Esophagus muscularis mucosa (tissue), 4 donors: Measurements from ENCODE around the gene PSMC5. TPM values are rescaled to one million over a fixed set of nuclear protein-coding genes. Genes with fewer than 3 reads are reported as not detected.

Source experiments
- DNase-seq: peaks from one replicate; pipeline ENCODE4 v3.0.0-alpha.2; 2017; ENCODE audit errors: extremely low spot score
- H3K27ac ChIP-seq, 4 donors: fragments of 200-600 bp; sonication (generic); replicated peaks in 1 of 4; 1 replicate in 3 of 4; 2 replicates in 1 of 4; pipeline ENCODE4 v1.5.1; 2016 to 2019; ENCODE audit warnings: mild to moderate bottlenecking in 1 of 4
- H3K27me3 ChIP-seq, 4 donors: fragments of 200-600 bp; sonication (generic); one replicate each; pipeline versions ENCODE4 v1.5.1 to v1.6.0; 2016 to 2019
- H3K36me3 ChIP-seq, 4 donors: fragments of 200-600 bp; sonication (generic); one replicate each; pipeline ENCODE4 v1.5.1; 2016 to 2019
- H3K4me1 ChIP-seq, 4 donors: fragments of 200-600 bp; sonication (generic); one replicate each; pipeline ENCODE4 v1.5.1; 2016 to 2019
- H3K4me3 ChIP-seq, 4 donors: fragments of 200-600 bp; sonication (generic); 1 replicate in 2 of 4; 2 replicates in 2 of 4; pipeline ENCODE4 v1.5.1; 2016 to 2019; ENCODE audit warnings: mild to moderate bottlenecking in 4 of 4, moderate library complexity in 1 of 4
- H3K9me3 ChIP-seq, 4 donors: fragments of 200-600 bp; sonication (generic); 1 replicate in 3 of 4; 2 replicates in 1 of 4; pipeline ENCODE4 v1.5.1; 2016 to 2019
- CTCF ChIP-seq, 3 experiments: fragments of 200-600 bp in 2 of 3; fragments of 450-650 bp in 1 of 3; sonication (generic) in 2 of 3; IDR thresholded peaks; one replicate each; pipeline ENCODE4 v1.5.1; 2017 to 2019; ENCODE audit warnings: antibody characterized with exemption in 3 of 3, mild to moderate bottlenecking in 2 of 3, moderate library complexity in 1 of 3
- EP300 ChIP-seq: sonication (generic); formaldehyde crosslinking; IDR thresholded peaks from one replicate; pipeline ENCODE4 v1.6.1; 2017; ENCODE audit warnings: antibody characterized with exemption
- POLR2A ChIP-seq: fragments of 450-650 bp; IDR thresholded peaks from one replicate; pipeline ENCODE4 v1.6.1; 2017; ENCODE audit warnings: antibody characterized with exemption, moderate library complexity, mild to moderate bottlenecking, low read depth
- POLR2AphosphoS5 ChIP-seq, 2 donors: sonication (generic); formaldehyde crosslinking; IDR thresholded peaks; one replicate each; pipeline ENCODE4 v1.6.1; 2017; ENCODE audit warnings: antibody characterized with exemption in 2 of 2
- WGBS: methylation state at CpG from one replicate; pipeline ENCODE4 v1.1.5; 2018; 5-methylcytosine and 5-hydroxymethylcytosine counted together
- intact Hi-C: fragments of 100-400 bp; cut with DNase I; formaldehyde crosslinking; loops from one replicate; pipeline ENCODE4 v1.15.1; 2023
- total RNA-seq, 4 donors: library from RNA; depleted of rRNA; stranded (reverse); fragments of >200 nt; gene quantifications; one replicate each; pipeline versions ENCODE4 v1.1.0 to v1.2.1, GENCODE V29; 2016

The PSMC5 gene
- total RNA-seq, 4 donors from 2014 or later: 71.2 to 117 (median 92.1) TPM

DNA sequence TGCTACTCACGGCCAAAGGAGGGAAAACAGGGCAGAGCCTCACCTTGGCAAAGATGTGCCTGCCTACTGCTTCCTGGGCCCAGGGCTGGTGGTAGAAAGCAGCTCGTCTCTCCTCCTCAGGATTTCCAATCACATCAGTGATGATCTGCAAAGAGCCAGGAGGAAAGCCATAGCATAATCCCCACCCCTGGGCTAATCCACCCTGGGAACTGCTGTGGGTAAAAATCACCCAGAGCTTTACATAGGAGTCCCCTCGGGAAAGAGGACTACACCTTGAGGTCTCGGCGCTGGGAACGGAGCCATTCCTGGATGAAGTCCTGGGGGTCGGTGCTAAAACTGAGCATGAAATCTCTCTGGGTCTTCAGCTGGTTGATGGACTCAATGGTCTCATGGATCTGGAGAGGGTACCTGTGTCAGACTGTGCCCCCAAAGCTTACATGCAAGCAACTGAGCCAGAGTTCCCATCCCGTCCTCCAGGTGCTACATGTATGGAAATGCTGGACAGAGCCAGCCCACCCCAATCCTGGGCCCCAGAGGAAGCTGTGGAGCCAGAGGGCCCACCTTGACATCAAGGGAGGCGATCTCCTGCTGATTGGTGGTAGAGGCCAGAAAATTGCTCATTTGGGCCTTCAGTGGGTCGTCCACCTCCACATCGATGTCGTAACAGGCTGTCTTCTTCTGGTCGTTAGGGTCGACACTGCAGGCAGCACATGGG is 6.0 kb downstream of the PSMC5 start:
- Histone ChIP-seq H3K9me3 (no peaks in the 10 kb centered on the region), H3K4me1 (peaks cover 28 to 68% (median 62%) of the 10 kb centered on the region in 4 donors), H3K36me3 (peaks cover 53 to 88% (median 85%) of the 10 kb centered on the region in 4 donors), H3K27me3 (no peaks in the 10 kb centered on the region), H3K4me3 (no peak overlapping the region), H3K27ac (peak overlapping the region in 1 of 4 donors; percentile 4)
- no peak for DNase-seq
- WGBS: 82% methylated on average over 14 of the region's 14 CpGs
- intact Hi-C loops: no loop called here
- TF ChIP-seq CTCF (IDR thresholded peaks at IDR 0.05) (no peak), POLR2AphosphoS5 (IDR thresholded peaks at IDR 0.05) (no peak), POLR2A (no peak), EP300 (no peak)

DNA sequence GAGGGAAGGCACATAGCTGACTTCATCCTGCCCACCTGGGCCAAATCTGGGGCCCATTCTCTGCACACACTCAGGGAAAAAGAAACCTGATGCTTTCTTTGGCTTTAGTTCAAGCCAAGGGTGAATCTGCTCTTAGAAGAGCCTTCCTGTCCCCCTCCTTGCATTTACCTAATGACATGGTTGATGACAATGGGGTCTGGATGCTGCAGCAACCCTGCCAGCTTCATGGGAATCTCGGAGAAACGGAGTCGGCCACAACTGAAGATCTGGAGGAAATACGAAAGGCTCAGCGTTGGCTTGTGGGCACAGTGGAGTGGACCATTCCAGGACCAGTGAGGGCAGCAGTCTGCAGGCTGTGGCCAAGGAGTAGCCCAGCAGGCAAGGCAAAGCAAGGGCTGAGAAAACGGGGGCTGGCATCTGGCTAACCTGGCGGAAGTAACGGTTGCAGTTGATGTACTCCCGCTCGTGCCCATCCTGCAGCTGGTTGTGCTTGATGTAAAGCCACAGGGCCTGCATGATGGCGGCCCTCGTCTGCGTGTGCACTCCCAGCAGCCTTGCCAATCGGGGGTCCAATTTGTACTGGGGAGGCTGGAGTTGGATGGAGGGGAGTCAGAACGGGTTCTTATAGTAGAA is 6.6 kb downstream of the PSMC5 start:
- TF ChIP-seq POLR2A (no peak), CTCF (IDR thresholded peaks at IDR 0.05) (no peak), POLR2AphosphoS5 (IDR thresholded peaks at IDR 0.05) (no peak), EP300 (no peak)
- Histone ChIP-seq H3K9me3 (no peaks in the 10 kb centered on the region), H3K27me3 (no peaks in the 10 kb centered on the region), H3K4me1 (peaks cover 28 to 68% (median 62%) of the 10 kb centered on the region in 4 donors), H3K27ac (peak overlapping the region in 2 of 4 donors; percentile 54 to 98), H3K4me3 (no peak overlapping the region), H3K36me3 (peaks cover 53 to 88% (median 84%) of the 10 kb centered on the region in 4 donors)
- DNase-seq: no peak
- WGBS: 89% methylated on average over 15 of the region's 15 CpGs
- intact Hi-C loops: no loop called here

DNA sequence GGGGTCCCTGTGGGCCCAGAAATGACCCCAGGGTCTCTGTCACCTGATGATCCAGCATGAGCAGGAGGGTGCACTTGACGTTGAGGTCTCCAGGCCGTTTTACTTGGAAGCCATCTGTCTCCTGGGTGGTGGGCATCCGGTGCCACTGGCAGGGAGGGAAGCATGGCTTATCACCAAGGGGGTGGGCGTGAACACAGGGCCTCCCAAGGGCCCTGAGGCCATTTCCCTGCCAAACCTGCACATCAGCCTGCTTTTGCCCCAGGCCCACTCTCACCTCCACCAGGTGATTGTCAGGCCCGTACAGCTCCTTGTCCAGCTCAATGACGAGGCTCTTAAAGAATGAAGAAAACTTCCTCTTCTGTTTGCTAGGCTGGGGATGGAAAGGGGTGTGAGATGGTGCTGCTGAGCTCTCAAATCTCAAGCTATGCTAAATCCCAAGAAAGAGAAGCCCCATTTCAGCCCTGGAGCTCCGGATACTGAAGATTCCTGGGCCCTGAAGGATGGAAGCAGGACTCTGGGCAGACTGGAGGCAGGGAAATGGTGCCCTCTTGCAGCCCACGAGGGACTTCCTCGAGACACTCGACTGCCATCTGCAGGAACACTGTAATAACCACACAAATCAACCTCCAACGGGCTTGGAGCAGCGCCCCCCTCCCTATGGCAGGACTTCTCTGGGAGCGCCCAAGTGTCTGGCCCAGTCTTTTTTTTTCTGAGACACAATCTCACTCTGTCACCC is 7.4 kb downstream of the PSMC5 start:
- Histone ChIP-seq H3K4me3 (no peak overlapping the region), H3K9me3 (no peaks in the 10 kb centered on the region), H3K36me3 (peaks cover 51 to 80% (median 78%) of the 10 kb centered on the region in 4 donors), H3K27ac (peak overlapping the region; percentile 17 to 98 (median 54)), H3K27me3 (no peaks in the 10 kb centered on the region), H3K4me1 (peaks cover 29 to 68% (median 62%) of the 10 kb centered on the region in 4 donors)
- intact Hi-C loops: no loop called here
- TF ChIP-seq CTCF (IDR thresholded peaks at IDR 0.05): peak; percentile 22 to 58 (median 40)
- no peak for TF ChIP-seq POLR2AphosphoS5 (IDR thresholded peaks at IDR 0.05)
- 42% methylated on average over 12 of the region's 13 CpGs for WGBS
- no peak for DNase-seq

DNA sequence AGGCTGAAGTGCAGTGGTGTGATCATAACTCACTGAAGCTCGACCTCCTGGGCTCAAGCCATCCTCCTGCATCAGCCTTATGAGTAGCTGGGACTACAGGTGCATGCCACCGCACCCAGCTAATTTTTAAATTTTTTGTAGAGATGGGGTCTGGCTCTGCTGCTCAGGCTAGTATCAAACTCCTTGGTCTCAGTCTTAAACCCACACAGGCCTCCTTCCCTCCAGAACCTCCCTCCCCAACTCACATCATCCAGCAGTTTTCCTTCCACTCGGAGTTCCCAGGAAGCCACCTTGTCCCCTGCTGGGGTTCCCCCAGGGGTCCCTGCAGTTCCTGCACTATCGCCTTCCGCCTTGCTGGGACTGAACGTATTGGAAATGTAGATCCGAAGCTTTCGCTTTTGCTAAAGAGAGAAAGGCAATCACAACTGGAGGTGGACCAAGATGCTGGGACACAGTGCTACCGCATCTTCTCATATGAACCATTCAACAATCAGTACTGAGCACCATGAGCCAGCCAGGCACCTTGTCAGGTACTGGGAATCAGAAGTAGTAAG is 8.0 kb downstream of the PSMC5 start:
- peaks cover 36 to 68% (median 62%) of the 10 kb centered on the region in 4 donors for H3K4me1 ChIP-seq
- H3K9me3 ChIP-seq: no peaks in the 10 kb centered on the region
- intact Hi-C loops: no loop called here
- WGBS: 91% methylated on average over 9 of the region's 9 CpGs
- no peak for DNase-seq
- H3K27ac ChIP-seq: peak overlapping the region; percentile 17 to 98 (median 54)
- H3K27me3 ChIP-seq: no peaks in the 10 kb centered on the region
- TF ChIP-seq EP300 (no peak), POLR2A (no peak), CTCF (IDR thresholded peaks at IDR 0.05) (no peak), POLR2AphosphoS5 (IDR thresholded peaks at IDR 0.05) (no peak)
- no peak overlapping the region for H3K4me3 ChIP-seq
- H3K36me3 ChIP-seq: peaks cover 45 to 74% (median 71%) of the 10 kb centered on the region in 4 donors
